Endothelial cell of umbilical vein (primary cell): Measurements from ENCODE around the gene TPO.

Source experiments
- EZH2 ChIP-seq: IDR thresholded peaks from 2 replicates; pipeline ENCODE4 v1.6.1; 2012; ENCODE audit warnings: borderline replicate concordance, low read depth, mild to moderate bottlenecking, moderate library complexity, low read length, inconsistent platforms; ENCODE audit not compliant: severe bottlenecking
- FOS ChIP-seq: IDR thresholded peaks from 2 replicates; pipeline ENCODE4 v1.6.1; 2011; ENCODE audit warnings: mild to moderate bottlenecking, low read length, moderate library complexity, borderline replicate concordance; ENCODE audit not compliant: insufficient read depth
- JUN ChIP-seq: IDR thresholded peaks from 2 replicates; pipeline ENCODE4 v1.6.1; 2011; ENCODE audit warnings: borderline replicate concordance, low read depth; ENCODE audit not compliant: insufficient read length, insufficient read depth
- MYC ChIP-seq: IDR thresholded peaks from one replicate; pipeline ENCODE4 v1.6.1; 2011; ENCODE audit warnings: mild to moderate bottlenecking, low read depth, low read length
- POLR2A ChIP-seq: IDR thresholded peaks from 2 replicates; pipeline ENCODE4 v1.6.1; 2012; ENCODE audit warnings: low read depth, mild to moderate bottlenecking, control low read depth, low read length
- TF ChIP-seq, protein P1 (sequence below), 2 donors: IDR thresholded peaks; 1 replicate in 1 of 2; 2 replicates in 1 of 2; pipeline ENCODE4 v1.5.1; 2011; ENCODE audit warnings: low read length in 2 of 2, mild to moderate bottlenecking in 2 of 2, moderate library complexity in 2 of 2, control low read depth in 1 of 2, inconsistent platforms in 1 of 2, low read depth in 1 of 2; ENCODE audit not compliant: insufficient read depth in 1 of 2; ENCODE audit errors: extremely low read depth in 1 of 2

DNA sequence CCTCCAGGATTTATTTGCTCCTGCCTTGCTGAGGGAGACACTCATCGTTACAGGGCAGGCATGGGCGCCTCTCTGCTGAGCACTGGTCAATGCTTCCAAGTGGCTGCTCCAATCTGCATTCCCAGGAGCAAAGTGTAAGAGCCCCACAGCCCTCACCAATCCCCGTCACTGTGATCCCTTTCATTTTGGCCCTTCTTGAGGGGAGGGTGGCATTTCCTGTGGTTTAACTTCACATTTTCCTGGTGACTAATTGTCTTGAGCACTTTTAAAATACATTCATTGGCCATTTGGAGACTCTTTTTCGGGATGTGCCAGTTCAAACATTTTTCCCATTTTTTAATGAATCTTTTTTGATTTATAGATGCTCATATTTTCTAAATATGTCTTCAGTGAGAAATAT, 33.0 kb downstream of the TPO start:
- TF ChIP-seq POLR2A, result no peak
- TF ChIP-seq FOS, result no peak
- TF ChIP-seq, protein P1, sequence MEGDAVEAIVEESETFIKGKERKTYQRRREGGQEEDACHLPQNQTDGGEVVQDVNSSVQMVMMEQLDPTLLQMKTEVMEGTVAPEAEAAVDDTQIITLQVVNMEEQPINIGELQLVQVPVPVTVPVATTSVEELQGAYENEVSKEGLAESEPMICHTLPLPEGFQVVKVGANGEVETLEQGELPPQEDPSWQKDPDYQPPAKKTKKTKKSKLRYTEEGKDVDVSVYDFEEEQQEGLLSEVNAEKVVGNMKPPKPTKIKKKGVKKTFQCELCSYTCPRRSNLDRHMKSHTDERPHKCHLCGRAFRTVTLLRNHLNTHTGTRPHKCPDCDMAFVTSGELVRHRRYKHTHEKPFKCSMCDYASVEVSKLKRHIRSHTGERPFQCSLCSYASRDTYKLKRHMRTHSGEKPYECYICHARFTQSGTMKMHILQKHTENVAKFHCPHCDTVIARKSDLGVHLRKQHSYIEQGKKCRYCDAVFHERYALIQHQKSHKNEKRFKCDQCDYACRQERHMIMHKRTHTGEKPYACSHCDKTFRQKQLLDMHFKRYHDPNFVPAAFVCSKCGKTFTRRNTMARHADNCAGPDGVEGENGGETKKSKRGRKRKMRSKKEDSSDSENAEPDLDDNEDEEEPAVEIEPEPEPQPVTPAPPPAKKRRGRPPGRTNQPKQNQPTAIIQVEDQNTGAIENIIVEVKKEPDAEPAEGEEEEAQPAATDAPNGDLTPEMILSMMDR (IDR thresholded peaks at IDR 0.05; ENCODE audit: extremely low read depth in 1 of 2, insufficient read depth in 1 of 2, low read depth in 1 of 2, low read length in 2 of 2), result no peak
- no peak for TF ChIP-seq MYC
- TF ChIP-seq JUN, result no peak
- TF ChIP-seq EZH2, result no peak
